ENCODE data around the gene PIPOX.

Gene PIPOX

GRCh38 chr17:29018788-29019474 is 24.0 kb upstream of the PIPOX start:
- FAIRE-seq (no peak), DNase-seq (ENCODE audit: extremely low spot score, insufficient read length, low read depth) (no peak)

- no peak for FAIRE-seq
- no peak for DNase-seq (ENCODE audit: extremely low spot score, insufficient read length, low read depth)
Observed at GRCh38 chr17:29019475-29020181, 23.3 kb upstream of the PIPOX start.

GRCh38 chr17:29020576-29020975 is 22.4 kb upstream of the PIPOX start:
- no peak for DNase-seq (ENCODE audit: extremely low spot score, insufficient read length, low read depth)
- FAIRE-seq: no peak

- no peak for DNase-seq (ENCODE audit: extremely low spot score, insufficient read length, low read depth)
- FAIRE-seq: no peak
Observed at GRCh38 chr17:29021226-29021625, 21.7 kb upstream of the PIPOX start.

GRCh38 chr17:29022074-29022473 is 20.9 kb upstream of the PIPOX start:
- FAIRE-seq: no peak
- DNase-seq (ENCODE audit: extremely low spot score, insufficient read length, low read depth): no peak

- no peak for DNase-seq (ENCODE audit: extremely low spot score, insufficient read length, low read depth)
Observed at GRCh38 chr17:29024316-29024952, 18.5 kb upstream of the PIPOX start.

GRCh38 chr17:29031488-29031887 is 11.5 kb upstream of the PIPOX start:
- FAIRE-seq (no peak), DNase-seq (ENCODE audit: extremely low spot score, insufficient read length, low read depth) (no peak)

More at GRCh38 chr17:29024316-29024952, 18.5 kb upstream of the PIPOX start:
- FAIRE-seq: no peak

- no peak for FAIRE-seq
- DNase-seq (ENCODE audit: extremely low spot score, insufficient read length, low read depth): no peak
Observed at GRCh38 chr17:29032013-29032856, 10.7 kb upstream of the PIPOX start.

GRCh38 chr17:29032857-29033197 is 10.1 kb upstream of the PIPOX start:
- DNase-seq (ENCODE audit: extremely low spot score, insufficient read length, low read depth): no peak
- FAIRE-seq: no peak

GRCh38 chr17:29034510-29034909 is 8.4 kb upstream of the PIPOX start:
- FAIRE-seq: no peak
- no peak for DNase-seq (ENCODE audit: extremely low spot score, insufficient read length, low read depth)

GRCh38 chr17:29036584-29036983 is 6.4 kb upstream of the PIPOX start:
- no peak for FAIRE-seq
- DNase-seq (ENCODE audit: extremely low spot score, insufficient read length, low read depth): no peak

GRCh38 chr17:29037739-29038084 is 5.2 kb upstream of the PIPOX start:
- no peak for DNase-seq (ENCODE audit: extremely low spot score, insufficient read length, low read depth)
- FAIRE-seq: no peak

GRCh38 chr17:29038085-29038795 is 4.7 kb upstream of the PIPOX start:
- FAIRE-seq (no peak), DNase-seq (ENCODE audit: extremely low spot score, insufficient read length, low read depth) (no peak)

GRCh38 chr17:29039764-29040598 is 3.0 kb upstream of the PIPOX start:
- FAIRE-seq: no peak
- DNase-seq (ENCODE audit: extremely low spot score, insufficient read length, low read depth): no peak

GRCh38 chr17:29041091-29041490 is 1.9 kb upstream of the PIPOX start:
- no peak for FAIRE-seq
- DNase-seq (ENCODE audit: extremely low spot score, insufficient read length, low read depth): no peak

GRCh38 chr17:29041571-29041970 is 1.4 kb upstream of the PIPOX start:
- FAIRE-seq (no peak), DNase-seq (ENCODE audit: extremely low spot score, insufficient read length, low read depth) (no peak)

- FAIRE-seq: no peak
Observed at GRCh38 chr17:29042026-29042678, 789 bp upstream of the PIPOX start.

GRCh38 chr17:29043539-29044145 is 701 bp downstream of the PIPOX start:
- FAIRE-seq: peak; percentile 38
- no peak for DNase-seq (ENCODE audit: extremely low spot score, insufficient read length, low read depth)

More at GRCh38 chr17:29042026-29042678, 789 bp upstream of the PIPOX start:
- DNase-seq (ENCODE audit: extremely low spot score, insufficient read length, low read depth): no peak

All from GM18507 (cell line).